ENCODE results near the gene SLIT3.

- no peak for TF ChIP-seq CTCF (IDR thresholded peaks at IDR 0.05; ENCODE audit: low read depth, low read length)
- TF ChIP-seq EZH2phosphoT487 (IDR thresholded peaks at IDR 0.05; ENCODE audit: low read depth) = no peak
Measured at GRCh38 chr5:169115461-169116124, 185.3 kb downstream of the SLIT3 start.
